Measurements from ENCODE around the gene BICRA.

The BICRA gene

GRCh38 chr19:47687906-47688305 lies 79.0 kb downstream of the BICRA start (continued):
- no peak for TF ChIP-seq PATZ1 (CRISPR knock-in tag; IDR thresholded peaks at IDR 0.05; ENCODE audit: borderline replicate concordance)
- no peak for TF ChIP-seq ZNF565 (CRISPR knock-in tag; conservative IDR thresholded peaks at IDR 0.05; ENCODE audit: low read depth)
- no peak for TF ChIP-seq CREB5 (CRISPR knock-in tag; IDR thresholded peaks at IDR 0.05; ENCODE audit: low read depth)
- no peak for TF ChIP-seq TCF4 (CRISPR knock-in tag; IDR thresholded peaks at IDR 0.05; ENCODE audit: borderline replicate concordance)

- TF ChIP-seq GLIS3 (CRISPR knock-in tag; IDR thresholded peaks at IDR 0.05) (no peak), ISL1 (CRISPR knock-in tag; IDR thresholded peaks at IDR 0.05) (no peak), ZFP3 (CRISPR knock-in tag; IDR thresholded peaks at IDR 0.05) (no peak), ZNF70 (CRISPR knock-in tag; IDR thresholded peaks at IDR 0.05) (no peak)
- ATAC-seq = no peak
These were observed 82.2 kb downstream of the BICRA start for GRCh38 chr19:47691090-47691489.

- TF ChIP-seq ZC3H10 (CRISPR knock-in tag; IDR thresholded peaks at IDR 0.05) (no peak), PATZ1 (CRISPR knock-in tag; IDR thresholded peaks at IDR 0.05; ENCODE audit: borderline replicate concordance) (no peak), CSDC2 (CRISPR knock-in tag; IDR thresholded peaks at IDR 0.05) (no peak), ESRRG (CRISPR knock-in tag; IDR thresholded peaks at IDR 0.05) (no peak), ZFP3 (CRISPR knock-in tag; IDR thresholded peaks at IDR 0.05) (no peak), ARNTL (CRISPR knock-in tag; IDR thresholded peaks at IDR 0.05; ENCODE audit: borderline replicate concordance, low read depth) (no peak)
- no peak for ATAC-seq
These were observed 82.8 kb downstream of the BICRA start for GRCh38 chr19:47691782-47692181.

GRCh38 chr19:47693489-47693888 lies 84.6 kb downstream of the BICRA start:
- no peak for ATAC-seq

More at GRCh38 chr19:47693489-47693888, 84.6 kb downstream of the BICRA start:
- no peak for TF ChIP-seq ESRRG (CRISPR knock-in tag; IDR thresholded peaks at IDR 0.05)
- TF ChIP-seq OSR1 (CRISPR knock-in tag; IDR thresholded peaks at IDR 0.05) = no peak
- TF ChIP-seq ZNF565 (CRISPR knock-in tag; conservative IDR thresholded peaks at IDR 0.05; ENCODE audit: low read depth) = no peak
- TF ChIP-seq ZFP30 (CRISPR knock-in tag; IDR thresholded peaks at IDR 0.05) = no peak
- no peak for TF ChIP-seq TCF4 (CRISPR knock-in tag; IDR thresholded peaks at IDR 0.05; ENCODE audit: borderline replicate concordance)
- TF ChIP-seq CREB5 (CRISPR knock-in tag; IDR thresholded peaks at IDR 0.05; ENCODE audit: low read depth) = no peak
- TF ChIP-seq GLIS3 (CRISPR knock-in tag; IDR thresholded peaks at IDR 0.05) = no peak
- no peak for TF ChIP-seq SNAI2 (CRISPR knock-in tag; IDR thresholded peaks at IDR 0.05)
- TF ChIP-seq ISL1 (CRISPR knock-in tag; IDR thresholded peaks at IDR 0.05) = no peak
- no peak for TF ChIP-seq BACH2 (CRISPR knock-in tag; IDR thresholded peaks at IDR 0.05; ENCODE audit: borderline replicate concordance)
- no peak for TF ChIP-seq ARNTL (CRISPR knock-in tag; IDR thresholded peaks at IDR 0.05; ENCODE audit: borderline replicate concordance, low read depth)
- TF ChIP-seq PATZ1 (CRISPR knock-in tag; IDR thresholded peaks at IDR 0.05; ENCODE audit: borderline replicate concordance) = no peak
- no peak for TF ChIP-seq TSHZ2 (CRISPR knock-in tag; IDR thresholded peaks at IDR 0.05)
- TF ChIP-seq PPARA (CRISPR knock-in tag; IDR thresholded peaks at IDR 0.05; ENCODE audit: borderline replicate concordance) = no peak
- TF ChIP-seq CSDC2 (CRISPR knock-in tag; IDR thresholded peaks at IDR 0.05) = no peak

Measured in SK-N-SH treated with all-trans-retinoic acid at 6 μM for 48 hours (cell line).